ENCODE measurements around the gene APBA3. TPM values are rescaled to one million over a fixed set of nuclear protein-coding genes. Genes with fewer than 3 reads are reported as not detected.
A peak's percentile ranks its signal among the peaks of the same experiment; 100 is the strongest.

Gene APBA3
- total RNA-seq, 1 donor, result 24.2 TPM

GRCh38 chr19:3783660-3784584 is 22.4 kb upstream of the APBA3 start:
- Histone ChIP-seq H3K4me1 (ENCODE audit: insufficient read depth, low read length) (no peaks in the 10 kb centered on the region), H3K79me2 (ENCODE audit: insufficient read depth, low read length) (no peaks in the 10 kb centered on the region), H2AFZ (ENCODE audit: low read length) (no peak overlapping the region), H3K4me3 (ENCODE audit: insufficient read depth, low read length) (no peak overlapping the region), H4K20me1 (ENCODE audit: insufficient read depth, low read length) (no peaks in the 10 kb centered on the region), H3K27me3 (ENCODE audit: insufficient read depth, low read length) (peaks cover 9% of the 10 kb centered on the region), H3K36me3 (ENCODE audit: insufficient read depth, low read length) (no peaks in the 10 kb centered on the region), H3K27ac (ENCODE audit: low read depth, low read length) (no peak overlapping the region), H3K9me3 (ENCODE audit: low read depth, low read length) (peaks cover 13% of the 10 kb centered on the region), H3K4me2 (ENCODE audit: insufficient read depth, low read length) (no peak overlapping the region)
- TF ChIP-seq, protein P1, sequence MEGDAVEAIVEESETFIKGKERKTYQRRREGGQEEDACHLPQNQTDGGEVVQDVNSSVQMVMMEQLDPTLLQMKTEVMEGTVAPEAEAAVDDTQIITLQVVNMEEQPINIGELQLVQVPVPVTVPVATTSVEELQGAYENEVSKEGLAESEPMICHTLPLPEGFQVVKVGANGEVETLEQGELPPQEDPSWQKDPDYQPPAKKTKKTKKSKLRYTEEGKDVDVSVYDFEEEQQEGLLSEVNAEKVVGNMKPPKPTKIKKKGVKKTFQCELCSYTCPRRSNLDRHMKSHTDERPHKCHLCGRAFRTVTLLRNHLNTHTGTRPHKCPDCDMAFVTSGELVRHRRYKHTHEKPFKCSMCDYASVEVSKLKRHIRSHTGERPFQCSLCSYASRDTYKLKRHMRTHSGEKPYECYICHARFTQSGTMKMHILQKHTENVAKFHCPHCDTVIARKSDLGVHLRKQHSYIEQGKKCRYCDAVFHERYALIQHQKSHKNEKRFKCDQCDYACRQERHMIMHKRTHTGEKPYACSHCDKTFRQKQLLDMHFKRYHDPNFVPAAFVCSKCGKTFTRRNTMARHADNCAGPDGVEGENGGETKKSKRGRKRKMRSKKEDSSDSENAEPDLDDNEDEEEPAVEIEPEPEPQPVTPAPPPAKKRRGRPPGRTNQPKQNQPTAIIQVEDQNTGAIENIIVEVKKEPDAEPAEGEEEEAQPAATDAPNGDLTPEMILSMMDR (IDR thresholded peaks at IDR 0.05; ENCODE audit: extremely low read depth, low read depth, low read length), result peak; percentile 15
- DNase-seq (ENCODE audit: insufficient read length, low spot score, missing footprints), result peak; percentile 72

- Histone ChIP-seq H3K4me2 (ENCODE audit: insufficient read depth, low read length) (no peak overlapping the region), H3K79me2 (ENCODE audit: insufficient read depth, low read length) (no peaks in the 10 kb centered on the region), H3K27ac (ENCODE audit: low read depth, low read length) (no peak overlapping the region), H3K4me1 (ENCODE audit: insufficient read depth, low read length) (no peaks in the 10 kb centered on the region), H3K9me3 (ENCODE audit: low read depth, low read length) (peaks cover 13% of the 10 kb centered on the region), H3K36me3 (ENCODE audit: insufficient read depth, low read length) (no peaks in the 10 kb centered on the region), H4K20me1 (ENCODE audit: insufficient read depth, low read length) (no peaks in the 10 kb centered on the region), H3K27me3 (ENCODE audit: insufficient read depth, low read length) (peaks cover 9% of the 10 kb centered on the region), H2AFZ (ENCODE audit: low read length) (no peak overlapping the region), H3K4me3 (ENCODE audit: insufficient read depth, low read length) (no peak overlapping the region)
- TF ChIP-seq, protein P1 (IDR thresholded peaks at IDR 0.05; ENCODE audit: extremely low read depth, low read depth, low read length), result no peak
- DNase-seq (ENCODE audit: insufficient read length, low spot score, missing footprints), result peak; percentile 44
Measured at GRCh38 chr19:3782903-3783302, 21.4 kb upstream of the APBA3 start.

DNA sequence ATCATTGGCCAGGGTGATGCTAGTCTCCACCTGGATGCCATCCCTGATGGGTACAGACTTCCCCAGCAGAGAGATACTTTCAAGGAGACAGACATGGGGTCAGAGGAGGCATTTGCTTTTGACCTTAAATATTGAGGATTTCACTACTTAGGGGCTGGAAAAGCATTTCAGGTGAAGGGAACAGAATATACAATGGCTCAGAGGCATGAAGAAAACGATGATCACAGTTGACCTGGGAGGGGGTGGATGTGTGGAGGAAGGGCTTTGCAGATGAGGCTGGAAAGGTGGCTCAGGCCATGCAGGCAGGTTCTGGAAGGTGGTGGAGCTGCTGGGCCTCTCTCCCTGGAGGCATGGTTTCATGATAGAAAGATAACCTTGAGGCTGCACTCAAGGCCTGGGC is 20.8 kb upstream of the APBA3 start:
- TF ChIP-seq, protein P1 (IDR thresholded peaks at IDR 0.05; ENCODE audit: extremely low read depth, low read depth, low read length), result no peak
- DNase-seq (ENCODE audit: insufficient read length, low spot score, missing footprints), result peak; percentile 60
- Histone ChIP-seq H3K27me3 (ENCODE audit: insufficient read depth, low read length) (peaks cover 9% of the 10 kb centered on the region), H2AFZ (ENCODE audit: low read length) (no peak overlapping the region), H3K4me2 (ENCODE audit: insufficient read depth, low read length) (no peak overlapping the region), H3K4me3 (ENCODE audit: insufficient read depth, low read length) (no peak overlapping the region), H3K27ac (ENCODE audit: low read depth, low read length) (no peak overlapping the region), H3K36me3 (ENCODE audit: insufficient read depth, low read length) (no peaks in the 10 kb centered on the region), H3K4me1 (ENCODE audit: insufficient read depth, low read length) (no peaks in the 10 kb centered on the region), H3K79me2 (ENCODE audit: insufficient read depth, low read length) (no peaks in the 10 kb centered on the region), H3K9me3 (ENCODE audit: low read depth, low read length) (peaks cover 13% of the 10 kb centered on the region), H4K20me1 (ENCODE audit: insufficient read depth, low read length) (no peaks in the 10 kb centered on the region)

DNA sequence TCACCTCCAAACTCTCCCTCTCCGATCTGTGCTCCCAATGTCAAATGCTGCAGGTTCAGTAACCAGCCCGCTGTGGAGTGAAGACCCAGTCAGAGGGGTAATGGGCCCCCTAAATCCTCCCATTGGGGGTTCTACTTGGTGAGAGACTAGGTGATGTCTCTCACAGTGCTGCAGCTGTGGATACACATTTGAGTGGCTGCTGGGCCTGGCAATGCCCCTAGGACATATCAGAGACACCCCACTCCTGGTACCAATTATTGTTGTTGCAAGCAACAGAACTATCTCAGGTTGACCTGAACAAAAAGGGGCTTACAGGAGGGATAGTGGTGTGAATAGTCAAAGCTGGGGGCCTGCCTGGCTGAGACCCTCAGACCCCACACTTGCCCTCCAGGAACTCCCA is 20.1 kb upstream of the APBA3 start:
- Histone ChIP-seq H3K9me3 (ENCODE audit: low read depth, low read length) (peaks cover 13% of the 10 kb centered on the region), H3K4me1 (ENCODE audit: insufficient read depth, low read length) (no peaks in the 10 kb centered on the region), H3K36me3 (ENCODE audit: insufficient read depth, low read length) (no peaks in the 10 kb centered on the region), H4K20me1 (ENCODE audit: insufficient read depth, low read length) (no peaks in the 10 kb centered on the region), H3K27me3 (ENCODE audit: insufficient read depth, low read length) (peaks cover 5% of the 10 kb centered on the region), H3K4me2 (ENCODE audit: insufficient read depth, low read length) (no peak overlapping the region), H3K79me2 (ENCODE audit: insufficient read depth, low read length) (no peaks in the 10 kb centered on the region), H2AFZ (ENCODE audit: low read length) (no peak overlapping the region), H3K27ac (ENCODE audit: low read depth, low read length) (no peak overlapping the region), H3K4me3 (ENCODE audit: insufficient read depth, low read length) (no peak overlapping the region)
- TF ChIP-seq, protein P1 (IDR thresholded peaks at IDR 0.05; ENCODE audit: extremely low read depth, low read depth, low read length), result no peak
- peak; percentile 8 for DNase-seq (ENCODE audit: insufficient read length, low spot score, missing footprints)

Data from osteoblast (primary cell).